Vagina (tissue), 2 donors: Measurements from ENCODE around the gene CD160. TPM values are rescaled to one million over a fixed set of nuclear protein-coding genes. Genes with fewer than 3 reads are reported as not detected.

ENCODE experiments used
- DNase-seq, 2 donors: peaks; one replicate each; pipeline ENCODE4 v3.0.0-alpha.2; 2017; ENCODE audit errors: extremely low spot score in 2 of 2
- H3K27ac ChIP-seq: fragments of 200-600 bp; sonication (generic); one replicate; pipeline ENCODE4 v1.5.1; 2019
- H3K27me3 ChIP-seq: fragments of 200-600 bp; sonication (generic); one replicate; pipeline ENCODE4 v1.5.1; 2019
- H3K36me3 ChIP-seq, 2 donors: fragments of 200-600 bp; sonication (generic); one replicate each; pipeline ENCODE4 v1.5.1; 2017 to 2019
- H3K4me1 ChIP-seq: fragments of 200-600 bp; sonication (generic); one replicate; pipeline ENCODE4 v1.5.1; 2019
- H3K4me3 ChIP-seq, 2 donors: fragments of 200-600 bp; sonication (generic); 1 replicate in 1 of 2; 2 replicates in 1 of 2; pipeline ENCODE4 v1.5.1; 2016 to 2019
- H3K9me3 ChIP-seq: fragments of 200-600 bp; sonication (generic); one replicate; pipeline ENCODE4 v1.5.1; 2019
- POLR2A ChIP-seq, 2 donors: fragments of 450-650 bp; IDR thresholded peaks; one replicate each; pipeline ENCODE4 v1.6.1; 2017; ENCODE audit warnings: antibody characterized with exemption in 2 of 2, mild to moderate bottlenecking in 2 of 2, moderate library complexity in 2 of 2
- POLR2AphosphoS5 ChIP-seq, 2 donors: sonication (generic); formaldehyde crosslinking; IDR thresholded peaks; one replicate each; pipeline ENCODE4 v1.9.0; 2017; ENCODE audit warnings: antibody characterized with exemption in 2 of 2, mild to moderate bottlenecking in 2 of 2, low read depth in 1 of 2; ENCODE audit not compliant: insufficient read depth in 1 of 2
- intact Hi-C: fragments of 100-400 bp; cut with DNase I; formaldehyde crosslinking; loops from one replicate; pipeline ENCODE4 v1.15.1; 2023
- total RNA-seq: library from RNA; depleted of rRNA; stranded (reverse); fragments of >200 nt; gene quantifications from one replicate; pipeline ENCODE4 v1.2.3, GENCODE V29; 2016
- TF ChIP-seq, protein P1 (sequence below), 3 experiments: fragments of 450-650 bp in 2 of 3; fragments of 200-600 bp in 1 of 3; sonication (generic) in 1 of 3; IDR thresholded peaks; one replicate each; pipeline ENCODE4 v1.5.1; 2017 to 2019; ENCODE audit warnings: antibody characterized with exemption in 3 of 3, mild to moderate bottlenecking in 2 of 3, moderate library complexity in 2 of 3

CD160 gene
- total RNA-seq, 1 donor from 2014 or later, result 0.49 TPM

DNA sequence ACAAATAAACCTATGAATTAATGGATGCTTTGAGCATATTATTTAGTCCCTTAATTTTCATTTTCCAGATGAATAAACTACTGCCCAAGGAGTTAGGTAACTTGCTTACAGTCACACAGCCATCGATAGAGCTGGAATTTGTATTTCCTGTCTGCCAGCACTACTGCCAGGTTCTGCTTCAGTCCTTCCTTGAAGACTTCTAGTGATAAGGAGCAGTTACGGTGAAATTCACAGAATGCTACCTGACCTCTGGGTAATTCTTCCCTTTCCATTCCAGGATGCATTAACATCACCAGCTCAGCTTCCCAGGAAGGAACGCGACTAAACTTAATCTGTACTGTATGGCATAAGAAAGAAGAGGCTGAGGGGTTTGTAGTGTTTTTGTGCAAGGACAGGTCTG lies 11.2 kb downstream of the CD160 start:
- H3K27me3 ChIP-seq, result no peaks in the 10 kb centered on the region
- no peaks in the 10 kb centered on the region for H3K36me3 ChIP-seq
- TF ChIP-seq, protein P1, sequence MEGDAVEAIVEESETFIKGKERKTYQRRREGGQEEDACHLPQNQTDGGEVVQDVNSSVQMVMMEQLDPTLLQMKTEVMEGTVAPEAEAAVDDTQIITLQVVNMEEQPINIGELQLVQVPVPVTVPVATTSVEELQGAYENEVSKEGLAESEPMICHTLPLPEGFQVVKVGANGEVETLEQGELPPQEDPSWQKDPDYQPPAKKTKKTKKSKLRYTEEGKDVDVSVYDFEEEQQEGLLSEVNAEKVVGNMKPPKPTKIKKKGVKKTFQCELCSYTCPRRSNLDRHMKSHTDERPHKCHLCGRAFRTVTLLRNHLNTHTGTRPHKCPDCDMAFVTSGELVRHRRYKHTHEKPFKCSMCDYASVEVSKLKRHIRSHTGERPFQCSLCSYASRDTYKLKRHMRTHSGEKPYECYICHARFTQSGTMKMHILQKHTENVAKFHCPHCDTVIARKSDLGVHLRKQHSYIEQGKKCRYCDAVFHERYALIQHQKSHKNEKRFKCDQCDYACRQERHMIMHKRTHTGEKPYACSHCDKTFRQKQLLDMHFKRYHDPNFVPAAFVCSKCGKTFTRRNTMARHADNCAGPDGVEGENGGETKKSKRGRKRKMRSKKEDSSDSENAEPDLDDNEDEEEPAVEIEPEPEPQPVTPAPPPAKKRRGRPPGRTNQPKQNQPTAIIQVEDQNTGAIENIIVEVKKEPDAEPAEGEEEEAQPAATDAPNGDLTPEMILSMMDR (IDR thresholded peaks at IDR 0.05), result no peak
- TF ChIP-seq POLR2A (IDR thresholded peaks at IDR 0.05), result no peak
- TF ChIP-seq POLR2AphosphoS5 (IDR thresholded peaks at IDR 0.05; ENCODE audit: insufficient read depth in 1 of 2, low read depth in 1 of 2), result no peak
- DNase-seq, result no peak
- no peak overlapping the region for H3K4me3 ChIP-seq
- intact Hi-C loops, result no loop called here
- no peak overlapping the region for H3K27ac ChIP-seq
- no peaks in the 10 kb centered on the region for H3K9me3 ChIP-seq
- H3K4me1 ChIP-seq, result no peaks in the 10 kb centered on the region

DNA sequence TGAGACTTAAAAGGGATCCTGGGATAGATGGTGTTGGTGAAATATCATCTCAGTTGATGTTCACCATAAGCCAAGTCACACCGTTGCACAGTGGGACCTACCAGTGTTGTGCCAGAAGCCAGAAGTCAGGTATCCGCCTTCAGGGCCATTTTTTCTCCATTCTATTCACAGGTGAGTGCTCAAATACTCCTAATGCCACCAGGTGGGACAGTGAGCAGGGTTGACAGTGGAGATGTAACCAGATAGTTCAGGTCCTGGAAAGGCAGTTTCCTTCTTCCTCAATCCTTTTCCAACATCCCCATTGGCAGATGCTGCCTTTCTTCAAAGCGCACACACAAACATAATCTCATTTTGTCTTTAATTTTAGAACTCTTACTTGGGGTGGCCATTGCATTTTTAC lies 11.6 kb downstream of the CD160 start:
- no peaks in the 10 kb centered on the region for H3K4me1 ChIP-seq
- intact Hi-C loops, result no loop called here

DNA sequence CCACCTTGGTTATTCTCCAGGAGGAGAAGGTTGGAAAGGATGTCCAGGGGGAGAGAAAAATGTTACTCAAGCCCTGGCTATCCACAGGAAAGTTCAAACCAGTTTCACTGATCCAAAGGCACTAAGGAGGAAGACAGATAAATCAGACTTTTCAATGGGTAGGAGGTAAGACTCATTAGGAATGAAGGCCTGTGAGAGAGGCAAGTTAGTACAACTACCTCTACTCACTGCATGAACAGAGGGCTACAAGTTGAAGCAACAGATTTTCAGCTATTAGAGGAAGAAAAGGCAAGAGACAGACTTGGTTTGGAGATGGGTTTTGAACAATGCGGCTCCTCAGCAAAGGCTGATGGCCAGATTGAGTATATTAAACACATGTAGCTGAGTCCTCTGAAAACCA lies 16.9 kb downstream of the CD160 start:
- no peak overlapping the region for H3K27ac ChIP-seq
- peaks cover 0 to 4% of the 10 kb centered on the region in 2 donors for H3K36me3 ChIP-seq
- no peak overlapping the region for H3K4me3 ChIP-seq
- H3K9me3 ChIP-seq, result no peaks in the 10 kb centered on the region
- intact Hi-C loops, result no loop called here
- no peak for DNase-seq
- no peak for TF ChIP-seq POLR2A (IDR thresholded peaks at IDR 0.05)
- TF ChIP-seq POLR2AphosphoS5 (IDR thresholded peaks at IDR 0.05; ENCODE audit: insufficient read depth in 1 of 2, low read depth in 1 of 2), result no peak
- TF ChIP-seq, protein P1 (IDR thresholded peaks at IDR 0.05), result no peak
- H3K27me3 ChIP-seq, result no peaks in the 10 kb centered on the region
- no peaks in the 10 kb centered on the region for H3K4me1 ChIP-seq

More for the DNA sequence above, 11.6 kb downstream of the CD160 start:
- Histone ChIP-seq H3K9me3 (no peaks in the 10 kb centered on the region), H3K27ac (no peak overlapping the region), H3K36me3 (no peaks in the 10 kb centered on the region), H3K4me3 (no peak overlapping the region), H3K27me3 (no peaks in the 10 kb centered on the region)
- DNase-seq, result no peak
- TF ChIP-seq POLR2AphosphoS5 (IDR thresholded peaks at IDR 0.05; ENCODE audit: insufficient read depth in 1 of 2, low read depth in 1 of 2) (no peak), POLR2A (IDR thresholded peaks at IDR 0.05) (no peak)
- TF ChIP-seq, protein P1 (IDR thresholded peaks at IDR 0.05), result no peak

DNA sequence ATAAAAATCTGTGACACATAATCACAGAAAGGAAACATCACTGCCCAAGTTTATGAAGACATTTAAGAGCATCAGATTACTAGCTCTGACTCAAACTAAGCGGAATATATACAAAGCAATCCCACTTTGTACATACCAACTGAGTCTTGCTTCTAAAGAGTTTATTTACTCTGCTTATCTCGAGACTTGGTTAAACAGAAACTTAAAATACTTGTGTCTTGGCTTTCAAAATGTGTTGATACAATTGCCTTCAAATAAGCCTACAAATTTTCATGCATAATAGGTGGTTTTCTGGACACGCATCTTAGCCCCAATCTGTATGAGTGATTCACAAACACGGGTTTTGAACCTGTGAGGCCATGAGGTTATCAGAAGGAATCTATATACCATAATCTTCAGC lies 21.0 kb downstream of the CD160 start:
- Histone ChIP-seq H3K4me3 (no peak overlapping the region), H3K9me3 (no peaks in the 10 kb centered on the region), H3K36me3 (peaks cover 0 to 38% of the 10 kb centered on the region in 2 donors), H3K27me3 (no peaks in the 10 kb centered on the region), H3K27ac (no peak overlapping the region), H3K4me1 (no peaks in the 10 kb centered on the region)
- DNase-seq, result no peak
- intact Hi-C loops, result no loop called here
- TF ChIP-seq, protein P1 (IDR thresholded peaks at IDR 0.05), result no peak
- TF ChIP-seq POLR2AphosphoS5 (IDR thresholded peaks at IDR 0.05; ENCODE audit: insufficient read depth in 1 of 2, low read depth in 1 of 2), result no peak
- TF ChIP-seq POLR2A (IDR thresholded peaks at IDR 0.05), result no peak

DNA sequence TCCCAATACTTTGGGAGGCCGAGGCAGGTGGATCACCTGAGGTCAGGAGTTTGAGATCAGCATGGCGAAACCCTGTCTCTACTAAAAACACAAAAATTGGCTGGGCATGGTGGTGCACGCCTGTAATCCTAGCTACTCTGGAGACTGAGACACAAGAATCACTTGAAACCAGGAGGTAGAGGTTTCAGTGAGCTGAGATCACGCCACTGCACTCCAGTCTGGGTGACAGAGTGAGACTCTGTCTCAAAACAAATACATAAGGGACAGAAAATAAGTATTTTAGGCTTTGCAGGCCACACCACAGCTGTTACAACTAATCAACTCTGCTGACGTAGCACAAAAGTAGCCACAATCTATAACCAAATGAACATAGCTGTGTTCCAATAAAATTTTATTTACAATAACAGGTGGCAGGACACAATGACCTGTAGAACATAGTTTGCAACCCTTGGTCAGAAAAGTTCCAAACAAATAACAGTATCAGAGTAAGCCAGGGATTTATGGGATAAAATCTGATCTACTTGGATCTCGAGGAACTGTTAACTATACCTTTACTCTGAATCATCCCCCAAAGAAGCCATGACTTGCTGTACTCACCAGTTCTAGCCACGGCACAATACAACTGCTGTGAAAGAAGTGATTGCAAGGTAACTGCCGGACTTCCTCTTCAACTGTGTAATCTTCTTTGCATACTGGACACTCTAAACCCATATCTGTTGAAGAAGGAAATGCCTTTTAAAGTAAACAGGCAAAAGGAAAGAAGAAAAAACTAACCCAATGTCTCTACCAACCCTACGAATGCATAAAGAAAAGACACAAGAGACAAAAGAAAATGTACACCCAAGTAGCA lies 28.3 kb downstream of the CD160 start:
- intact Hi-C loops, result no loop called here
- TF ChIP-seq, protein P1 (IDR thresholded peaks at IDR 0.05), result no peak
- TF ChIP-seq POLR2A (IDR thresholded peaks at IDR 0.05) (no peak), POLR2AphosphoS5 (IDR thresholded peaks at IDR 0.05; ENCODE audit: insufficient read depth in 1 of 2, low read depth in 1 of 2) (no peak)
- H3K27ac ChIP-seq, result no peak overlapping the region
- no peaks in the 10 kb centered on the region for H3K9me3 ChIP-seq
- H3K4me3 ChIP-seq, result no peak overlapping the region
- H3K27me3 ChIP-seq, result no peaks in the 10 kb centered on the region
- H3K4me1 ChIP-seq, result peaks cover 3% of the 10 kb centered on the region
- no peak for DNase-seq
- H3K36me3 ChIP-seq, result peaks cover 0 to 55% of the 10 kb centered on the region in 2 donors
